IgD-negative memory B cell (primary cell): ENCODE data around the gene AJAP1. TPM values are rescaled to one million over a fixed set of nuclear protein-coding genes. Genes with fewer than 3 reads are reported as not detected.

Experiments used
- H3K27ac Mint-ChIP-seq, 3 donors: one replicate each; pipeline ENCODE4 v1.8.0; 2020 to 2022; ENCODE audit warnings: mild to moderate bottlenecking in 3 of 3, mixed read lengths in 3 of 3, moderate library complexity in 1 of 3
- H3K27me3 Mint-ChIP-seq: one replicate; pipeline ENCODE4 v1.8.0; 2021; ENCODE audit warnings: mixed read lengths
- H3K36me3 Mint-ChIP-seq: one replicate; pipeline ENCODE4 v1.8.0; 2020; ENCODE audit warnings: mild to moderate bottlenecking, mixed read lengths
- H3K4me1 Mint-ChIP-seq, 3 donors: one replicate each; pipeline ENCODE4 v1.8.0; 2020 to 2022; ENCODE audit warnings: mixed read lengths in 3 of 3, mild to moderate bottlenecking in 1 of 3
- H3K4me3 Mint-ChIP-seq, 4 donors: one replicate each; pipeline ENCODE4 v1.8.0; 2020 to 2022; ENCODE audit warnings: mild to moderate bottlenecking in 4 of 4, mixed read lengths in 4 of 4, moderate library complexity in 3 of 4
- H3K9me3 Mint-ChIP-seq, 3 donors: one replicate each; pipeline ENCODE4 v1.8.0; 2020 to 2021; ENCODE audit warnings: mixed read lengths in 3 of 3, mild to moderate bottlenecking in 1 of 3
- polyA plus RNA-seq: library from polyadenylated mRNA; unstranded; fragments of 300-500 nt; fragmentation: Illumina TruSeq; gene quantifications from one replicate; pipeline ENCODE4 v1.2.3, GENCODE V29; 2021

The AJAP1 gene
- polyA plus RNA-seq, 1 donor from 2014 or later = not detected

- no peak overlapping the region for H3K27ac Mint-ChIP-seq
- H3K27me3 Mint-ChIP-seq = peaks cover 3% of the 10 kb centered on the region
- H3K9me3 Mint-ChIP-seq = peaks cover 2 to 5% (median 3%) of the 10 kb centered on the region in 3 donors
- peak overlapping the region in 1 of 4 donors; percentile 54 for H3K4me3 Mint-ChIP-seq
- H3K36me3 Mint-ChIP-seq = peaks cover 4% of the 10 kb centered on the region
- no peaks in the 10 kb centered on the region for H3K4me1 Mint-ChIP-seq
Observed at GRCh38 chr1:4691766-4692405, 37.5 kb downstream of the AJAP1 start.

DNA sequence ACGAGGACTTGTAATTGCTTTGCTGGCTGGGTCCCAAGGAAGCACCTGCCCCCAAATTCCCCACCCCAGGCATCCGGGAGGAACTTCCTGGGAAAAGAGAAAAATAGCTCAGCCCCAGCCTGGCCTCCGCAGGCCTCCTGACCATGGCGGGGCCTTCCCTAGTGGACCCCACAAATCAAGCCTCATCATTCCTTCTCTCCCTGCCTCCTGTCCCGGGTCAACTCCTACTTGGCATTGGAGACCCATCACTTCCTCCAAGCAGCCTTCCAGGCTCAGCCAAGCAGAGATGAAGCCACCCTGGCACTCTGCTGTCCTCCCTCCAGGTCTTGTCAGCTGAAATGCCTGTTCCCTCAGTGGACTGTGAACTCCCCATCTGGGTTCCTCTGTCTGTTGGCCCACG lies 38.0 kb downstream of the AJAP1 start:
- Mint-ChIP-seq H3K4me1 (no peaks in the 10 kb centered on the region), H3K27me3 (peaks cover 3% of the 10 kb centered on the region), H3K27ac (no peak overlapping the region), H3K9me3 (peaks cover 0 to 4% (median 3%) of the 10 kb centered on the region in 3 donors), H3K4me3 (no peak overlapping the region), H3K36me3 (peaks cover 2% of the 10 kb centered on the region)

DNA sequence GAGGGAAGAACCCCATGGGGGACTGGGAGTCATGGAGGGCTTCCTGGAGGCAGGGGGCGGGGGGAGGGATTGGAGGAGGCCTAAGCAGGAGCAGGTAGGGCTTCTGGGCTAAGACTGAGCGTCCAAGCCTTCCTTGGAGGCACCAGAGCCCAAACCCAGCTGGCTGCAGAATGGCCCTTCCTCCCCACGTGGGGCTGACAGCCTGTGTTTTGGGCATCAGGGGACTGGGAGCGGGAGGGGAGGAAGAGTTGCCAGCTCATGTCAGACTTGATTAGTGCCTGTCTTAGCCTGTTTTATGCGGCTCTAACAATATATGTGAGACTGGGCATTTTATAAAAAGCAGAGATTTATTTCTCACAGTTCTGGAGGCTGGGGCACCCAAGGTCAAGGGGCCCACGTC lies 38.9 kb downstream of the AJAP1 start:
- no peaks in the 10 kb centered on the region for H3K4me1 Mint-ChIP-seq
- no peak overlapping the region for H3K27ac Mint-ChIP-seq
- H3K36me3 Mint-ChIP-seq = peaks cover 2% of the 10 kb centered on the region
- H3K27me3 Mint-ChIP-seq = peaks cover 3% of the 10 kb centered on the region
- no peak overlapping the region for H3K4me3 Mint-ChIP-seq
- peaks cover 0 to 3% (median 3%) of the 10 kb centered on the region in 3 donors for H3K9me3 Mint-ChIP-seq

DNA sequence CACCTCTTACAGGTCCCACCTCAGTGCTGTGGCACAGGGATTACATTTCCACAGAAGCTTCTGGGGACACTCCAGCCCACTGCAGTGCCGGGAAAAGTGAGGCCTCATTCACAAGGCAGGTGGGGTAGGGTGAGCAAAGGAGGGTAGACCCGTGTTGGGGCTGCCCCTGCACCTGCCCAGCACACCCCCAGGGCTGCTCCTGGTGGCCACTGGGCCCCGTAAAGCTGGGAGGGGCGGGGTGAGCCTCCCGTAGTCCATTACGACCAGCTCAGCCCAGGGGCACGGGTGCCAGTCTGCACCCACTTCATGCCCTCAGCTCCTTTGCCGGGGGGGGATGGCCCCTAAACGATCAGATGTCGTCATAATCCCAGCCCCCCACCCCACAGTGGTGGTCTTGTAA lies 39.5 kb downstream of the AJAP1 start:
- Mint-ChIP-seq H3K27me3 (peaks cover 3% of the 10 kb centered on the region), H3K9me3 (peaks cover 0 to 3% (median 3%) of the 10 kb centered on the region in 3 donors), H3K36me3 (peaks cover 2% of the 10 kb centered on the region), H3K27ac (no peak overlapping the region), H3K4me3 (no peak overlapping the region), H3K4me1 (no peaks in the 10 kb centered on the region)

- H3K4me3 Mint-ChIP-seq = no peak overlapping the region
- no peak overlapping the region for H3K27ac Mint-ChIP-seq
- no peaks in the 10 kb centered on the region for H3K4me1 Mint-ChIP-seq
- peaks cover 2% of the 10 kb centered on the region for H3K36me3 Mint-ChIP-seq
- peaks cover 0 to 3% (median 3%) of the 10 kb centered on the region in 3 donors for H3K9me3 Mint-ChIP-seq
- peaks cover 3% of the 10 kb centered on the region for H3K27me3 Mint-ChIP-seq
Observed at GRCh38 chr1:4694492-4694891, 40.1 kb downstream of the AJAP1 start.

DNA sequence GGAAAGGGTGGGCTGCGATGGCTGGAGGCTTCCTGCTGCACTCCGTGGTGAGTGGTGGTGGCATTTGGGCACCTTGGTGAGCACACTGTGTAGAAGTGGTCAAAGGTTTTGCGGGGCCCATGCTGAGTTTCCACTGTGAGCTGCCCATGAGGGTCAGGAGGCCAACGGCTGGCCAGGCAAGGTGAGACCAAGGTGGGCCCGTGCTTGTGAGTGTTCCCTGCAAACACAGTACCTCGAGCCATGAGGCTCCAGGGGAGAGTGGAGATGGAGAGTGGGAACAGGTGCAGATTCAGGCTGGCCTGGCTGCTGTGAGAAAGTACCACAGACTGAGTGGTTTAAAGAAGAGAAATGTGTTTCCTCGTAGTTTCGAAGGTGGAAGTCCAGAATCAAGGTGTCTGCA lies 40.8 kb downstream of the AJAP1 start:
- Mint-ChIP-seq H3K36me3 (peaks cover 2% of the 10 kb centered on the region), H3K27ac (peak overlapping the region in 1 of 3 donors; percentile 19), H3K9me3 (peaks cover 0 to 3% (median 3%) of the 10 kb centered on the region in 3 donors), H3K27me3 (peaks cover 3% of the 10 kb centered on the region), H3K4me3 (peak overlapping the region in 1 of 4 donors; percentile 44), H3K4me1 (no peaks in the 10 kb centered on the region)

DNA sequence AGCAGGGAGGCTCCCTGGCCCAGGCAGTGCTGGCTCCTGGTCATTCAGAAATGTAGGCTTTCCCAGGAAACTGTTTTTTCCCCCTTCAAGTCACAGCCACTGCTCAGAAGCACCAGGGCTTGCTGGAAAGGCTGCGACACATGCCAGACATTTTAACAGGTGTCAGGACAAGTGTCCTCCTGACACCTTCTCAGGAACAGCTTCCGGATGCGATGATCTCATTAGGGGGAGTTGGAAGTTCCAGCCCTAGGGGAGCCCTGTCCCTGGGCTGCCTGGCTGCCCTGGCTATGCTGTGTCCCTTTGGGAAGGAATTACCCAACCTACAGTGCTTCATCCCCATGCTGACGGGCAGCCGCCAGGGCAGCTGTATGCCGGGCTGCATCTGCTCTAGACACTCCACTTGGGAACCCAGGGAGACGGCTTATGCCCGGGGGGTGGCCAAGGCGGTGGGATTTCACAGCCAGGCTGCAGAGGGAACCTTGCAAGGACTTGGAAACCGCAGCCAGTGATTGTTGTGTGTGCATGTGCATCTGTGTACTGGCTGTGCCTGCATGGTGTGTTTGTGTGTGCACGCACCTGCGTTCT lies 41.8 kb downstream of the AJAP1 start:
- Mint-ChIP-seq H3K27me3 (peaks cover 3% of the 10 kb centered on the region), H3K36me3 (peaks cover 2% of the 10 kb centered on the region), H3K9me3 (peaks cover 0 to 3% (median 3%) of the 10 kb centered on the region in 3 donors), H3K4me3 (no peak overlapping the region), H3K4me1 (no peaks in the 10 kb centered on the region), H3K27ac (no peak overlapping the region)

- Mint-ChIP-seq H3K36me3 (peaks cover 2% of the 10 kb centered on the region), H3K9me3 (peaks cover 0 to 3% (median 3%) of the 10 kb centered on the region in 3 donors), H3K4me3 (no peak overlapping the region), H3K4me1 (no peaks in the 10 kb centered on the region), H3K27me3 (peaks cover 3% of the 10 kb centered on the region), H3K27ac (peak overlapping the region in 1 of 3 donors; percentile 53)
Observed at GRCh38 chr1:4696753-4697152, 42.3 kb downstream of the AJAP1 start.

DNA sequence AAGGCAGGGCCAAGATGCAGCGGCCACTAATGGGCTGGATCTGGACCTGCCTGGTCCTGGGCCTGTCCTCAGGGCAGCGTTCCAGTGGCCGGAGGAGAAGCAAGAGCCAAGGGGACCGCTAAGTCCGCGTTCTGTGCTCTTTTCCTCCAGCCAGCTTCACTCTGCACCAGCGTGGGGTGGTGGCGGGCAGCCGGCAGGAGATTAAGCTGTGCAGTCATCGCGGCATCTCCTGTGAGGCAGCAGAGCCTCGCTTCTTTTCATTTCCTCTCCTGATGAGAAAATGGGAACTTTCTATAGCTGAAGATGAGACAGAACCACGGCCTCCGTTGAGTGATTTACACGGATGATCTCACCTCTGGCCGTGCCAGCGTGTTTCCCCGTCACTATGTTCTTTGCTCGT lies 43.4 kb downstream of the AJAP1 start:
- Mint-ChIP-seq H3K36me3 (no peaks in the 10 kb centered on the region), H3K9me3 (peaks cover 0 to 3% (median 3%) of the 10 kb centered on the region in 3 donors), H3K4me3 (no peak overlapping the region), H3K27me3 (peaks cover 3% of the 10 kb centered on the region), H3K4me1 (no peaks in the 10 kb centered on the region), H3K27ac (no peak overlapping the region)

DNA sequence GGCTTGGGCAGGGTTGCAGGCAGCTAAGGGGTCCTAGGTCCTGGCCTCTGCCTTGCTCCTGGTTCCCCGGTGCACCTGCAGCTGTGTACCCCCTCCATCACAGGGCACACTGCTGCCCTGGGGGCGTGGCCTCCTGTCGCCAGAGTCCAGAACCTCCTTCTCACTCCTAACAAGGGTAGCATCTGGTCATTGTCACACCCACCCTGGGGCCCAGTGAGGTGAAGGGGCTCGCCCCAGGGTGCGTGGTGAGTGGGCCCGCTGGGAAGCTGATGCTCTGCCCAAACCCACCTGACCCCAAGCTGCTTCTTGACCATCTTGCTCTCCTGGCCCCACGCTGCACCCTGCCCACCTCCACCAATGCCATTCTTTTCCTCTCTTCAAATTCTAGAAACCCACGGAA lies 44.5 kb downstream of the AJAP1 start:
- Mint-ChIP-seq H3K27ac (no peak overlapping the region), H3K9me3 (peaks cover 0 to 3% (median 3%) of the 10 kb centered on the region in 3 donors), H3K4me1 (no peaks in the 10 kb centered on the region), H3K36me3 (no peaks in the 10 kb centered on the region), H3K27me3 (peaks cover 3% of the 10 kb centered on the region), H3K4me3 (no peak overlapping the region)

GRCh38 chr1:4699376-4700301 lies 45.2 kb downstream of the AJAP1 start:
- Mint-ChIP-seq H3K4me3 (no peak overlapping the region), H3K27ac (no peak overlapping the region), H3K9me3 (peaks cover 0 to 3% (median 3%) of the 10 kb centered on the region in 3 donors), H3K4me1 (no peaks in the 10 kb centered on the region), H3K36me3 (no peaks in the 10 kb centered on the region), H3K27me3 (no peaks in the 10 kb centered on the region)

GRCh38 chr1:4700801-4701200 lies 46.4 kb downstream of the AJAP1 start:
- H3K27ac Mint-ChIP-seq = no peak overlapping the region
- no peaks in the 10 kb centered on the region for H3K27me3 Mint-ChIP-seq
- H3K4me3 Mint-ChIP-seq = no peak overlapping the region
- no peaks in the 10 kb centered on the region for H3K36me3 Mint-ChIP-seq
- no peaks in the 10 kb centered on the region for H3K9me3 Mint-ChIP-seq
- no peaks in the 10 kb centered on the region for H3K4me1 Mint-ChIP-seq

DNA sequence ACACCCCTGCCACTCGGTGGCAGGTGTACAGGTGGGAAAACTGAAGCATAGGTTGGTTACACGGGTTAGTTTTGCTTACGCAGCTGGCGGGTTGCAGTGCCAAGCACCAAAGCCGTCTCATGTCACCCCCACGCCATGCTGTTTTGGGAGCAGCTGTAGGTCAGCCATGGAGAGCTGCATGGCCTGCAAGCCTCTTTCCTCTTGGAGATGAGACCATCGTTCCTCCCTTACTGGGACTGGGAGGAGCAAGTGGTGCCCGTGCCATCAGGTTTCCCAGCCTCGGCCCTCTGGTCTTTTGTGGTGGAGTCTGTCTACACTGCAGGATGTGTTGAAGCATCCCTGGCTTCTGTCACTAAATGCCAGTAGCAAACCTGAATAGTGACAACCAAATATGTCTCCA lies 46.9 kb downstream of the AJAP1 start:
- Mint-ChIP-seq H3K27ac (peak overlapping the region in 1 of 3 donors; percentile 20), H3K4me1 (no peaks in the 10 kb centered on the region), H3K27me3 (no peaks in the 10 kb centered on the region), H3K36me3 (no peaks in the 10 kb centered on the region), H3K9me3 (no peaks in the 10 kb centered on the region), H3K4me3 (no peak overlapping the region)

DNA sequence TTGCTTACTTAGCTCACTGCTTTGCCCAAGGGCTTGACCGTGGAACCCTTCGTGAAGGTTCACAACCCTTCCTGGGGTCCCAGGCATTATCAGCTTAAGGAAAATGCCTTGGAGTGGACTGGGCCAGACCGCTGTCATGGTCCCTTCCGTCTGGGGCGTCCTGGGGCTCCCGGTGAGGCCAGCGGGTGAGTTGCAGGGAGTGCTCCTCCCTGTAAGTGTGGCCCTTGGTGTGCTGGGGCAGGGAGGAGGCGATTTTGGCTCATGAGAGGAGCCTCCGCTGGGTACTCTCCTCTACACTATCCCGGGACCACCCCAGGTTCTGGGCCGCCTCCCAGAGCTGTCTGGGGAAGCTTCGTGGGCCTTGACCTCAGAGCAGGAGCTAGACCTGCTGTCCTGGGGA lies 48.1 kb downstream of the AJAP1 start:
- Mint-ChIP-seq H3K4me1 (no peaks in the 10 kb centered on the region), H3K4me3 (no peak overlapping the region), H3K27me3 (no peaks in the 10 kb centered on the region), H3K9me3 (peaks cover 0 to 4% (median 0%) of the 10 kb centered on the region in 3 donors), H3K36me3 (no peaks in the 10 kb centered on the region), H3K27ac (no peak overlapping the region)

GRCh38 chr1:4702932-4703331 lies 48.5 kb downstream of the AJAP1 start:
- H3K27ac Mint-ChIP-seq = no peak overlapping the region
- H3K4me3 Mint-ChIP-seq = no peak overlapping the region
- H3K4me1 Mint-ChIP-seq = no peaks in the 10 kb centered on the region
- peaks cover 0 to 5% (median 0%) of the 10 kb centered on the region in 3 donors for H3K9me3 Mint-ChIP-seq
- H3K36me3 Mint-ChIP-seq = no peaks in the 10 kb centered on the region
- no peaks in the 10 kb centered on the region for H3K27me3 Mint-ChIP-seq
